CD14-positive monocyte (primary cell): Measurements from ENCODE around the gene C4orf54. TPM values are rescaled to one million over a fixed set of nuclear protein-coding genes. Genes with fewer than 3 reads are reported as not detected.

Source experiments
- DNase-seq, 3 donors: peaks; one replicate each; pipeline ENCODE4 v3.0.0-alpha.2; 2011 to 2022
- H2AFZ ChIP-seq: 2 replicates; pipeline ENCODE4 v1.6.0; 2012; ENCODE audit warnings: mild to moderate bottlenecking, low read depth, low read length, inconsistent platforms; ENCODE audit not compliant: insufficient read depth, poor library complexity, severe bottlenecking
- H3K27ac ChIP-seq, 2 donors: 1 replicate in 1 of 2; 2 replicates in 1 of 2; pipeline ENCODE4 v1.5.1; 2012 to 2013; ENCODE audit warnings: low read length in 2 of 2, control low read depth in 1 of 2, inconsistent platforms in 1 of 2, low read depth in 1 of 2, mild to moderate bottlenecking in 1 of 2
- H3K27me3 ChIP-seq, 2 donors: one replicate each; pipeline versions ENCODE4 v1.6.0 to v1.6.1; 2011 to 2013; ENCODE audit warnings: low read length in 2 of 2; ENCODE audit not compliant: control insufficient read depth in 2 of 2, insufficient read depth in 2 of 2
- H3K36me3 ChIP-seq, 2 donors: replicated peaks in 1 of 2; 1 replicate in 1 of 2; 2 replicates in 1 of 2; pipeline versions ENCODE4 v1.5.1 to v1.6.1; 2012 to 2013; ENCODE audit warnings: low read length in 2 of 2, control low read depth in 1 of 2, inconsistent platforms in 1 of 2, mild to moderate bottlenecking in 1 of 2; ENCODE audit not compliant: insufficient read depth in 2 of 2, control insufficient read depth in 1 of 2
- H3K4me1 ChIP-seq, 2 donors: 1 replicate in 1 of 2; 2 replicates in 1 of 2; pipeline versions ENCODE4 v1.5.1 to v1.6.1; 2012 to 2013; ENCODE audit warnings: low read length in 2 of 2, control low read depth in 1 of 2, inconsistent platforms in 1 of 2, mild to moderate bottlenecking in 1 of 2, moderate library complexity in 1 of 2; ENCODE audit not compliant: insufficient read depth in 2 of 2, control insufficient read depth in 1 of 2
- H3K4me2 ChIP-seq: replicated peaks from 2 replicates; pipeline ENCODE3; 2012; ENCODE audit warnings: low read length, moderate library complexity, mild to moderate bottlenecking; ENCODE audit not compliant: poor library complexity, severe bottlenecking; ENCODE audit errors: extremely low read depth
- H3K4me3 ChIP-seq, 3 experiments: fragments of 200-600 bp in 1 of 3; sonication (generic) in 1 of 3; replicated peaks in 1 of 3; 1 replicate in 2 of 3; 2 replicates in 1 of 3; pipeline ENCODE4 v1.5.1; 2011 to 2013; ENCODE audit warnings: low read length in 3 of 3, mild to moderate bottlenecking in 3 of 3, control low read depth in 2 of 3, low read depth in 2 of 3, inconsistent platforms in 1 of 3, moderate library complexity in 1 of 3
- H3K79me2 ChIP-seq: 2 replicates; pipeline ENCODE4 v1.6.0; 2012; ENCODE audit warnings: mild to moderate bottlenecking, control low read depth, inconsistent platforms, low read length, moderate library complexity; ENCODE audit not compliant: insufficient read depth
- H3K9ac ChIP-seq: 2 replicates; pipeline ENCODE4 v1.6.0; 2017; ENCODE audit warnings: low read length, mild to moderate bottlenecking; ENCODE audit not compliant: insufficient read depth, poor library complexity, severe bottlenecking
- H3K9me3 ChIP-seq, 2 donors: replicated peaks in 1 of 2; 1 replicate in 1 of 2; 2 replicates in 1 of 2; pipeline versions ENCODE4 v1.5.1 to v1.6.1; 2012 to 2013; ENCODE audit warnings: low read length in 2 of 2, control low read depth in 1 of 2; ENCODE audit not compliant: control insufficient read depth in 1 of 2, insufficient read depth in 1 of 2
- H4K20me1 ChIP-seq: 2 replicates; pipeline ENCODE4 v1.6.0; 2012; ENCODE audit warnings: mild to moderate bottlenecking, low read length, control low read depth, moderate library complexity; ENCODE audit not compliant: insufficient read depth
- H3K27ac Mint-ChIP-seq, 7 donors: one replicate each; pipeline ENCODE4 v1.8.0; 2020; ENCODE audit warnings: mild to moderate bottlenecking in 7 of 7, mixed read lengths in 7 of 7, moderate library complexity in 6 of 7, inconsistent platforms in 2 of 7
- H3K27me3 Mint-ChIP-seq, 3 donors: one replicate each; pipeline ENCODE4 v1.8.0; 2021 to 2022; ENCODE audit warnings: low read depth in 3 of 3, mild to moderate bottlenecking in 3 of 3, mixed read lengths in 3 of 3, moderate library complexity in 3 of 3, inconsistent platforms in 1 of 3
- H3K36me3 Mint-ChIP-seq, 2 donors: one replicate each; pipeline ENCODE4 v1.8.0; 2020; ENCODE audit warnings: mixed read lengths in 2 of 2, inconsistent platforms in 1 of 2, mild to moderate bottlenecking in 1 of 2
- H3K4me1 Mint-ChIP-seq: one replicate; pipeline ENCODE4 v1.8.0; 2020; ENCODE audit warnings: mild to moderate bottlenecking, mixed read lengths
- H3K4me3 Mint-ChIP-seq, 2 donors: one replicate each; pipeline ENCODE4 v1.8.0; 2020; ENCODE audit warnings: mild to moderate bottlenecking in 2 of 2, mixed read lengths in 2 of 2, moderate library complexity in 1 of 2
- H3K9me3 Mint-ChIP-seq, 7 donors: one replicate each; pipeline ENCODE4 v1.8.0; 2020 to 2022; ENCODE audit warnings: mixed read lengths in 7 of 7, mild to moderate bottlenecking in 6 of 7, moderate library complexity in 6 of 7, inconsistent platforms in 2 of 7
- CTCF ChIP-seq: fragments of 200-600 bp; IDR thresholded peaks from one replicate; pipeline ENCODE4 v1.8.0; 2022; ENCODE audit warnings: antibody characterized with exemption, mild to moderate bottlenecking
- WGBS: methylation state at CpG from one replicate; pipeline ENCODE4 v1.1.5; 2013; ENCODE audit warnings: missing lambda C conversion rate; ENCODE audit not compliant: insufficient coverage; 5-methylcytosine and 5-hydroxymethylcytosine counted together
- intact Hi-C, 2 donors: fragments of 100-400 bp; cut with micrococcal nuclease; formaldehyde crosslinking; loops; one replicate each; pipeline versions ENCODE4 v1.15.0 to v1.15.1; 2023
- polyA plus RNA-seq, 3 donors: library from polyadenylated mRNA; depleted of rRNA in 1 of 3; unstranded in 2 of 3; stranded (reverse) in 1 of 3; fragments of 300-500 nt in 2 of 3; fragments of >200 nt in 1 of 3; fragmentation: Illumina TruSeq in 2 of 3; gene quantifications; 1 replicate in 2 of 3; 2 replicates in 1 of 3; pipeline ENCODE4 v1.2.3, GENCODE V29; 2012 to 2021

Gene C4orf54
- polyA plus RNA-seq, 3 donors = not detected

GRCh38 chr4:99696801-99697200 lies 39.2 kb upstream of the C4orf54 start:
- Mint-ChIP-seq H3K9me3 (peaks cover 5 to 12% (median 8%) of the 10 kb centered on the region in 7 donors), H3K36me3 (no peaks in the 10 kb centered on the region), H3K4me3 (no peak overlapping the region), H3K4me1 (no peaks in the 10 kb centered on the region), H3K27me3 (peaks cover 0 to 1% (median 0%) of the 10 kb centered on the region in 3 donors), H3K27ac (no peak overlapping the region)
- H3K27me3 ChIP-seq = no peaks in the 10 kb centered on the region
- no peaks in the 10 kb centered on the region for H3K36me3 ChIP-seq
- H3K4me3 ChIP-seq = no peak overlapping the region
- H3K4me1 ChIP-seq = no peaks in the 10 kb centered on the region
- no peak overlapping the region for H3K4me2 ChIP-seq
- H3K27ac ChIP-seq = no peak overlapping the region
- H3K79me2 ChIP-seq = no peaks in the 10 kb centered on the region
- peaks cover 0 to 2% of the 10 kb centered on the region in 2 donors for H3K9me3 ChIP-seq
- no peak for DNase-seq
- no peak overlapping the region for H2AFZ ChIP-seq
- H4K20me1 ChIP-seq = no peaks in the 10 kb centered on the region
- intact Hi-C loops = no loop called here
- 100% methylated on average over 2 of the region's 3 CpGs for WGBS
- H3K9ac ChIP-seq = no peak overlapping the region
- no peak for TF ChIP-seq CTCF

- no peaks in the 10 kb centered on the region for H3K79me2 ChIP-seq
- H2AFZ ChIP-seq = no peak overlapping the region
- Mint-ChIP-seq H3K9me3 (peaks cover 3 to 19% (median 8%) of the 10 kb centered on the region in 7 donors), H3K27ac (no peak overlapping the region), H3K36me3 (no peaks in the 10 kb centered on the region), H3K27me3 (no peaks in the 10 kb centered on the region), H3K4me3 (no peak overlapping the region), H3K4me1 (no peaks in the 10 kb centered on the region)
- no peaks in the 10 kb centered on the region for H4K20me1 ChIP-seq
- no peak overlapping the region for H3K27ac ChIP-seq
- no peaks in the 10 kb centered on the region for H3K36me3 ChIP-seq
- no peaks in the 10 kb centered on the region for H3K4me1 ChIP-seq
- H3K9me3 ChIP-seq = peaks cover 0 to 8% of the 10 kb centered on the region in 2 donors
- H3K4me3 ChIP-seq = no peak overlapping the region
- DNase-seq = no peak
- intact Hi-C loops = no loop called here
- no peaks in the 10 kb centered on the region for H3K27me3 ChIP-seq
- no peak for TF ChIP-seq CTCF
- H3K4me2 ChIP-seq = no peak overlapping the region
- no CpG with 5 or more reads among the region's 1 CpG for WGBS
- H3K9ac ChIP-seq = no peak overlapping the region
Measured at GRCh38 chr4:99693140-99693539, 35.5 kb upstream of the C4orf54 start.
